Activated gamma-delta T cell treated with Interleukin-2 at 50 U/mL for 16 hours (primary cell): ENCODE data around the gene BANP.
"Not testable (repeated sequence)": the region's sequence is repeated elsewhere in the genome, so short reads cannot be mapped to it uniquely, and the experiment has no call there.

Source experiments
- DNase-seq: peaks from one replicate; pipeline ENCODE4 v3.0.0-alpha.2; 2020

The BANP gene

GRCh38 chr16:88090377-88091175 lies 139.3 kb downstream of the BANP start:
- DNase-seq: not testable (repeated sequence)

- DNase-seq: not testable (repeated sequence)
Measured at GRCh38 chr16:88091221-88091971, 140.2 kb downstream of the BANP start.

GRCh38 chr16:88091972-88092302 lies 140.7 kb downstream of the BANP start:
- DNase-seq: not testable (repeated sequence)

GRCh38 chr16:88092791-88093555 lies 141.7 kb downstream of the BANP start:
- not testable (repeated sequence) for DNase-seq

- not testable (repeated sequence) for DNase-seq
Measured at GRCh38 chr16:88093556-88094252, 142.5 kb downstream of the BANP start.

GRCh38 chr16:88094253-88094575 lies 143.0 kb downstream of the BANP start:
- not testable (repeated sequence) for DNase-seq

- DNase-seq: not testable (repeated sequence)
Measured at GRCh38 chr16:88094900-88095299, 143.7 kb downstream of the BANP start.

- DNase-seq: not testable (repeated sequence)
Measured at GRCh38 chr16:88096659-88097058, 145.4 kb downstream of the BANP start.

- DNase-seq: not testable (repeated sequence)
Measured at GRCh38 chr16:88098731-88099562, 147.7 kb downstream of the BANP start.

GRCh38 chr16:88099563-88099890 lies 148.3 kb downstream of the BANP start:
- no peak for DNase-seq

GRCh38 chr16:88099956-88100355 lies 148.7 kb downstream of the BANP start:
- DNase-seq: not testable (repeated sequence)

- not testable (repeated sequence) for DNase-seq
Measured at GRCh38 chr16:88100801-88101622, 149.8 kb downstream of the BANP start.

GRCh38 chr16:88101623-88102105 lies 150.4 kb downstream of the BANP start:
- DNase-seq: not testable (repeated sequence)

- no peak for DNase-seq
Measured at GRCh38 chr16:88102597-88102996, 151.4 kb downstream of the BANP start.

GRCh38 chr16:88103011-88103410 lies 151.8 kb downstream of the BANP start:
- DNase-seq: no peak

GRCh38 chr16:88103581-88104188 lies 152.5 kb downstream of the BANP start:
- DNase-seq: no peak

- not testable (repeated sequence) for DNase-seq
Measured at GRCh38 chr16:88104363-88104762, 153.1 kb downstream of the BANP start.

- not testable (repeated sequence) for DNase-seq
Measured at GRCh38 chr16:88105574-88106140, 154.4 kb downstream of the BANP start.

- DNase-seq: not testable (repeated sequence)
Measured at GRCh38 chr16:88106566-88106965, 155.3 kb downstream of the BANP start.

- DNase-seq: no peak
Measured at GRCh38 chr16:88108762-88109161, 157.5 kb downstream of the BANP start.
